ENCODE measurements around the gene PIK3CD.
"Not testable (repeated sequence)": the region's sequence is repeated elsewhere in the genome, so short reads cannot be mapped to it uniquely, and the experiment has no call there.

Gene PIK3CD

GRCh38 chr1:9654834-9655723 is 3.5 kb downstream of the PIK3CD start:
- peak; percentile 80 for DNase-seq

DNA sequence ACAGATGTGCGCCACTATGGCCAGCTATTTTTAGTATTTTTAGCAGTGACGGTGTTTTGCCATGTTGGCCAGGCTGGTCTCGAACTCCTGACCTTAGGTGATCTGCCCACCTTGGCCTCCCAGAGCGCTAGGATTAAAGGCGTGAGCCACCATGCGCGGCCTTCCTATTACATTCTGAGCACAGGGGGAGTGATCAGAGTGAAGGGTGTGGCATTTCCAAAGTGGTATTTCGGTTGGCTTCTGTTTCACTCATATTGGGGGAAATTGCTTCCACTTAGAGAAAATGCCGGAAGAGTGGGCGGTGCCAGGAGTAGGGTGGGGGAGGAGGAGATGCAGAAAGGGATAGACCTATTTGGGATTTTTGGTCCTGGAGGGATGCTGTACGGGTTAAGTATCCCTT is 4.3 kb downstream of the PIK3CD start:
- DNase-seq, result no peak

- no peak for DNase-seq
These were observed 6.0 kb downstream of the PIK3CD start for GRCh38 chr1:9657521-9658032.

- DNase-seq, result no peak
These were observed 6.7 kb downstream of the PIK3CD start for GRCh38 chr1:9658199-9658598.

DNA sequence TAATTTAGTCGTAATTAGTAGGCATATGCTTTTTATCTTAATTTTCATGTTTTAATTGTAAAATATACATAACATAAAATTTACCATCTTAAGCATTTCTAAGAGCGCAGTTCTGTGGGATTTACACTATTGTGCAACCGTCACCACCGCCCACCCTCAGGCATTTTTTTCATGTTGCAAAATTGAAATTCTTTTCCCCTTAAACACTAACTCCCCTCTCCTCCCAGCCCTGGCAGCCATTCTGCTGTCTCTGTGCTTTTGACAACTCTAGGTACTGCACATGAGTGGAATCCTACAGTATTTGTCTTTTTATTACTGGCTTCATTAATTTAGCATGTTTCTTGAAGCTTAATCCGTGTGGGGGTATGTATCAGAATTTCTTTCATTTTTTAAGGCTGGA is 7.8 kb downstream of the PIK3CD start:
- no peak for DNase-seq

DNA sequence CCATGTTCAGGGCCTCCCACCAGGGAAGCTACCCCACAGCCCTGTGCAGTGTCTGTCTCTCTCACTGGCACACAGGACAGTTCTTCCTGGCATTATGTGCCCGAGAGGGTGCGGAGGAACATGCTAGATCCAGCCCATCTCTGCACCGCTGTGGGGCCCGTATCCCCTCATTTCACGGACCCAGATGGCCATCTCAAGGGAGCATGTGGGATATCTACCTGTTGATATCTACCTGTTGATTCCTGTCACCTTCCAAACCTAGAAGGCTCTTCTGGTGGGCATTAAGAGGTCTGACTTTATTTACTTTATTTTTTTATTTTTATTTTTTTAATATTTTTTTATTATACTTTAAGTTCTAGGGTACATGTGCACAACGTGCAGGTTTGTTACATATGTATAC is 11.7 kb downstream of the PIK3CD start:
- DNase-seq, result no peak

GRCh38 chr1:9665193-9665592 is 13.7 kb downstream of the PIK3CD start:
- no peak for DNase-seq

DNA sequence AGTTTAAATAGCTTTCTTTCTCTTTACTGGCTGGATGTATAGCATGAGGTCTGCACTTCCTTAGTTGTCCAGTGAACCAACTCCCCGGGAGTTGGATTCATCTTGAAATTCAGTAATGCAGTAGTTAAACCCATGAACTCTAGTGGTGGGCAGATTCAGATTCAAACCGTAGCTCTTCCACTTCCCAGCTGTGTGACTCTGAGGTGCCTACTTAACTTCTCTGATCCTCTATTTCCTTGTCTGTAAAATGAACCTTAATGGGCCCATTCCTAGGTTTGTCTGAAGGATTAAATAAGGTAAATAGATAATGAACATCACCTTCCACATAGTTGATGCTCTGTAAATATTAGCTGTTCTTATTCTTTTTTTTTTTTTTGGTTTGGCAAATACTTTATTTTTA is 16.5 kb downstream of the PIK3CD start:
- no peak for DNase-seq

GRCh38 chr1:9670085-9670484 is 18.6 kb downstream of the PIK3CD start:
- DNase-seq, result no peak

- no peak for DNase-seq
These were observed 20.0 kb downstream of the PIK3CD start for GRCh38 chr1:9671377-9672140.

GRCh38 chr1:9672444-9672843 is 20.9 kb downstream of the PIK3CD start:
- DNase-seq, result no peak

- no peak for DNase-seq
These were observed 23.9 kb downstream of the PIK3CD start for GRCh38 chr1:9675393-9675792.

DNA sequence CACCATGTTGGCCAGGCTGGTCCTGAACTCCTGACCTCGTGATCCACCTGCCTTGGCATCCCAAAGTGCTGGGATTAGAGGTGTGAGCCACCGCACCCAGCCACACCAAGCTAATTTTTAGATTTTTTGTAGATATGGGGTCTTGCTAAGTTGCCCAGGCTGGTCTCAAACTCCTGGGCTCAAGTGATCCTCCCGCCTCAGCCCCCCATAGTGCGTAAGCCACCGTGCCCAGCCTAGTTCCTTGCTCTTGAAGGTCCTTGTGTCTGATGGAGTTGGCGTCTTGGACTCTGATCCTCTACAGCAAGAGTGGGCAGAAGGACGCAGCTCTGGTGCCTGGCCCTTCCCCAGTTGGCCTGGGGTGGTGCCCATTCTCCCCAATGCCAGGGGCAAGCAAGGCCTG is 24.6 kb downstream of the PIK3CD start:
- not testable (repeated sequence) for DNase-seq

DNA sequence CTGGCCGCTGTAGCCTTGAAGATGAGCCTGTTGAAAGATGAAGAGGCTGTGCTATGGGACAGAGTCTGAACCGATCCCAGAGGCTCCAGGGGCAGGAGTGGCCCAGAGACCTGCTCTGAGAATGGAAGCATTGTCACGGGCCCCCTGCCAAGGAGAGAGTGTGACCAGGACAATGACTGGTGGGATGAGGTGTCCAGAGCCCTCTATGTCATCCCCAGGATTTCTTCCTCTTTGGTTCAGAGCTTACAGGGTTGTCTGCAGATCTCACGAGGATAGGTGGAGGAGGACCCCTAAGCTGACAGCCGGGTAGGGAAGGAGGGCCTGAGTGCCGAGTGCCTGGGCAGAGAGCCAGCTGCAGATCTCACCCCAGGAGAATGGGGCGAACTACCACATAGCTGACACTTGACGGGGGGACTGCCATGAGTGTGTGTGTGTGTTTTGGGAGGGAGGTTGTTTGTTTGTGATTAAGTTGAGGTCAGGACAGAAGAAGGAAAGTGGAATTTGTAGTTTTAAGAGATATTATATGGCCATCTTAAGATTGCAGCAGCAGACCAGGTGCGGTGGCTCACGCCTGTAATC is 25.4 kb downstream of the PIK3CD start:
- DNase-seq, result no peak

DNA sequence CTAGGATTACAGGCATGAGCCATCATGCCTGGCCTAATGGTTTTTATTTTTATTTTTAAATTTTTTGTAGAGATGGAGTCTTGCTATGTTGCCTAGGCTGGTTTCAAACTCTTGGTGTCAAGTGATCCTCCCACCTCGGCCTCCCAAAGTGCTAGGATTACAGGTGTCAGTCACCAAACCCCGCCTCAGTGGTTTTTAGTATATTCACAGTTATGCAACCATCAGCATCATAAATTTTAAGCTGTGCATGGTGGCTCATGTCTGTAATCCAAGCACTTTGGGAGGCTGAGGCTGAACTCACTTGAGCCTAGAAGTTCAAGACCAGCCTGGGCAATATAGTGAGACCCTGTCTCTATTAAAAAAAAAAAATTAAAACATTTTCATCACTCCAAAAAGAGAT is 28.6 kb downstream of the PIK3CD start:
- no peak for DNase-seq

GRCh38 chr1:9680828-9681227 is 29.3 kb downstream of the PIK3CD start:
- DNase-seq, result no peak

GRCh38 chr1:9684801-9685200 is 33.3 kb downstream of the PIK3CD start:
- no peak for DNase-seq

- peak; percentile 89 for DNase-seq
These were observed 35.8 kb downstream of the PIK3CD start for GRCh38 chr1:9687120-9687873.

- DNase-seq, result no peak
These were observed 36.5 kb downstream of the PIK3CD start for GRCh38 chr1:9687874-9688582.

GRCh38 chr1:9688599-9688998 is 37.1 kb downstream of the PIK3CD start:
- DNase-seq, result no peak

- DNase-seq, result peak; percentile 91
These were observed 37.6 kb downstream of the PIK3CD start for GRCh38 chr1:9689011-9689706.

Measured in activated CD8-positive, alpha-beta memory T cell treated with anti-CD3 and anti-CD28 coated beads for 24 hours (primary cell).